Testis (tissue), 2 donors: ENCODE measurements around the gene SLC4A5.

Experiments used
- CTCF ChIP-seq, 3 experiments: fragments of 450-650 bp in 2 of 3; fragments of 200-600 bp in 1 of 3; sonication (generic) in 1 of 3; IDR thresholded peaks; one replicate each; pipeline ENCODE4 v1.5.1; 2016 to 2019; ENCODE audit warnings: antibody characterized with exemption in 3 of 3, mild to moderate bottlenecking in 2 of 3, moderate library complexity in 1 of 3
- POLR2A ChIP-seq: fragments of 450-650 bp; IDR thresholded peaks from one replicate; pipeline ENCODE4 v1.6.1; 2017; ENCODE audit warnings: antibody characterized with exemption, mild to moderate bottlenecking, moderate library complexity

- TF ChIP-seq CTCF (IDR thresholded peaks at IDR 0.05) = no peak
- TF ChIP-seq POLR2A = no peak
Observed at GRCh38 chr2:74188696-74189095, 154.5 kb downstream of the SLC4A5 start.
